ENCODE measurements around the gene TMEM220.

Gene TMEM220

DNA sequence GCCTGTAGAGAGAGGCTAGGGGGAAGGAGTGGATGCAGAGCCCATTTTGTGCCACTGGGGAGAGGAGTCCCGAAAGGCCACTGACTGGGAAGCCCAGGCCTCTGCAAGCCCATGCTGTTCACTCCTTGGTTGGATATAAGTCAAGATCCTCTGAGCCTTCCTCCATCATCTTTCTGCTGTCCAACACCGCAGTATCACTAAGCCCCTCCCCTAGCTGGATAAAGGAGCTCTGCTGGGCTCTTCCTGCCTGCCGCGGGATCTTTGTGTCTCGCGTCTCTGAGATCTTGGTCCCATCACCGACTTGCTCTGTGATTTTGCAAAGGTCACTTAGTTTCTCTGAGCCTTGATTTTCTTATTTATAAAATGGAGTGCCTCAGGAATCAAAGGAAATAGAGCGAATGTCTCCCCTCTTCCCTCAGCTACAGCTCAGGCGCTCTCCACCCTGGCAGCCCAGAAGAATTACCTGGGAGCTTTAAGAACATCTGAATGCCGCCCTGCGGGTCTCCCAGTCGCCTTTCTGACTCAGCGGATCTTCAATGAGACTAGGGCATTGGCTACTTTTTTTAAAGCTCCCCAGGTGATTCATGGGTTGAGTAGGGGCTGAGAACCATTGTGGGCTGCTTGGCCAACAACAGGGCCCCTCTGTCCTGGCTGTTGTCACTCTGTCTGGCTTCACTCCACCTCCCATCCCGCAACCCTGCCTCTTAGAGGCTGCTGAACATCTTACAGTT is 25.2 kb upstream of the TMEM220 start:
- Histone ChIP-seq H3K4me3 (ENCODE audit: insufficient read length, low read depth) (peak overlapping the region; percentile 24), H3K9me3 (ENCODE audit: insufficient read depth, low read length) (no peaks in the 10 kb centered on the region), H3K27me3 (ENCODE audit: insufficient read depth, insufficient read length) (no peaks in the 10 kb centered on the region), H3K4me1 (ENCODE audit: insufficient read depth, insufficient read length) (peaks cover 3% of the 10 kb centered on the region), H3K36me3 (ENCODE audit: insufficient read depth, insufficient read length, low read length) (no peaks in the 10 kb centered on the region), H3K9ac (ENCODE audit: insufficient read length, low read depth) (peak overlapping the region; percentile 2)
- TF ChIP-seq YY1 (IDR thresholded peaks at IDR 0.05; ENCODE audit: insufficient read depth, insufficient read length) (no peak), ZNF274 (IDR thresholded peaks at IDR 0.05; ENCODE audit: low read depth, low read length) (no peak), SUZ12 (IDR thresholded peaks at IDR 0.05; ENCODE audit: extremely low read depth, insufficient read depth, insufficient read length) (no peak)
- DNase-seq (ENCODE audit: low read depth, low spot score) = peak; percentile 40

DNA sequence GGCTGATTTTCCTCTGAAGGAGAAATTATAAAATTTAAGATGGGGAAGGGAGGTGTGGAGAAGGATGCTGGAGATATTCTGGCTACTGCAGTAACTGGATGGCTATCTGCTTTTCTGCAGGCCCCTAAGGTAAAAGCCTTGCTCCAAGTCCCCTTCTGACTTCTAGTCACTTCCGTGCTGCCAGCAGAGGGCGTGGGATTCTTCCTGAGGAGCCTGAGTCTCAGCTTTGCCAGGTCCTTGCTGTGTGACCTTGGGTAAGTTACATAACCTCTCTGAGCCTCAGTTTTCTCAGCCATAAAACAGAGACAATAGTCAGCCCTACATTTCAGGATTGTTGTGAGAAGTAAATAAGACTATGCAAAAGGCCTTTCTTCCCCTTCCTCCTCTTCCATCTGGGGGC is 24.3 kb upstream of the TMEM220 start:
- no peak overlapping the region for H3K9ac ChIP-seq (ENCODE audit: insufficient read length, low read depth)
- H3K4me3 ChIP-seq (ENCODE audit: insufficient read length, low read depth) = no peak overlapping the region
- no peak for DNase-seq (ENCODE audit: low read depth, low spot score)

DNA sequence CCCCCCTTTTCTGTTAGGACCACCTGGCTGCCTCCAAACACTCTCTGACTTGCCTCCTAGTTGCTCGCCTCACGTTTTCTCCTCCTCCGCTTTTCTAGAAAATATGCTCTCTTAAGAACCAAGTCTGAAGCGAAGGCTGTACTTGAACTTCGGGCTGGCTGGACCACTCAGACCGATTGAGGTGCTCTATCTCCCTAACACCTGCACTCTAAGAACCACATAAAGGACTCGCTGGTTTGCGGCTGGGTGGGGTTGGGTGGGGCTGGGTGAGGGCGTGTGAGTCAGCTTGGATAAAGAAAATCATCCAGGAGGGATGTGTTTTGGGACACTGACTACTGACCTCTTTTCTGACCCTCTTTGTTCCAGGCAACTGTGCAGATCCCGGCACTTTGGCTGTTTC is 22.9 kb upstream of the TMEM220 start:
- peaks cover 5% of the 10 kb centered on the region for H3K4me1 ChIP-seq (ENCODE audit: insufficient read depth, insufficient read length)
- no peaks in the 10 kb centered on the region for H3K36me3 ChIP-seq (ENCODE audit: insufficient read depth, insufficient read length, low read length)
- DNase-seq (ENCODE audit: low read depth, low spot score) = no peak
- H3K4me3 ChIP-seq (ENCODE audit: insufficient read length, low read depth) = no peak overlapping the region
- H3K9ac ChIP-seq (ENCODE audit: insufficient read length, low read depth) = no peak overlapping the region
- H3K27me3 ChIP-seq (ENCODE audit: insufficient read depth, insufficient read length) = no peaks in the 10 kb centered on the region
- no peaks in the 10 kb centered on the region for H3K9me3 ChIP-seq (ENCODE audit: insufficient read depth, low read length)
- TF ChIP-seq SUZ12 (IDR thresholded peaks at IDR 0.05; ENCODE audit: extremely low read depth, insufficient read depth, insufficient read length) (no peak), ZNF274 (IDR thresholded peaks at IDR 0.05; ENCODE audit: low read depth, low read length) (no peak), YY1 (IDR thresholded peaks at IDR 0.05; ENCODE audit: insufficient read depth, insufficient read length) (no peak)

More for the DNA sequence above, 24.3 kb upstream of the TMEM220 start:
- TF ChIP-seq ZNF274 (IDR thresholded peaks at IDR 0.05; ENCODE audit: low read depth, low read length) (no peak), YY1 (IDR thresholded peaks at IDR 0.05; ENCODE audit: insufficient read depth, insufficient read length) (no peak), SUZ12 (IDR thresholded peaks at IDR 0.05; ENCODE audit: extremely low read depth, insufficient read depth, insufficient read length) (no peak)
- H3K27me3 ChIP-seq (ENCODE audit: insufficient read depth, insufficient read length) = no peaks in the 10 kb centered on the region
- H3K9me3 ChIP-seq (ENCODE audit: insufficient read depth, low read length) = no peaks in the 10 kb centered on the region
- no peaks in the 10 kb centered on the region for H3K36me3 ChIP-seq (ENCODE audit: insufficient read depth, insufficient read length, low read length)
- peaks cover 3% of the 10 kb centered on the region for H3K4me1 ChIP-seq (ENCODE audit: insufficient read depth, insufficient read length)

DNA sequence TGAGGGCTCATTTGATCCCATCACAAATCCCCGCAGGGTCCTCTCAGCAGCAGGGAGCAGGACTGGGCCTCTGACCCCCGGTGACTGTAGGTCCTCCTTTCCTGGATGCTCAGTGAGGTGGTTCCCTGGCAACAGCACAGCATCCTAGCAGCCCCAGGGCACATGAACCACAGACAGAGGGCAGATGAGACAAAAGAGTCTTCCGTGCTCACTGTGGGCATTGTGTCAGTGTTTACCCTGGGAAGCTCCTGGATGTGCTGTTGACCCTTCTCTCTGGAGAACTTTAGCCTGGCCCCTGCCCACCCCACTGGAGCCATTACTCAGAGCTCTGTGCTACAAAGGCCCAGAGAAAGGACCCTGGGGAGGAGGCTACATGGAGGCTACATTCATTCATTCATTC is 21.7 kb upstream of the TMEM220 start:
- Histone ChIP-seq H3K4me3 (ENCODE audit: insufficient read length, low read depth) (no peak overlapping the region), H3K9ac (ENCODE audit: insufficient read length, low read depth) (no peak overlapping the region), H3K36me3 (ENCODE audit: insufficient read depth, insufficient read length, low read length) (no peaks in the 10 kb centered on the region), H3K4me1 (ENCODE audit: insufficient read depth, insufficient read length) (peaks cover 8% of the 10 kb centered on the region), H3K9me3 (ENCODE audit: insufficient read depth, low read length) (no peaks in the 10 kb centered on the region), H3K27me3 (ENCODE audit: insufficient read depth, insufficient read length) (no peaks in the 10 kb centered on the region)
- TF ChIP-seq SUZ12 (IDR thresholded peaks at IDR 0.05; ENCODE audit: extremely low read depth, insufficient read depth, insufficient read length) (no peak), YY1 (IDR thresholded peaks at IDR 0.05; ENCODE audit: insufficient read depth, insufficient read length) (no peak), ZNF274 (IDR thresholded peaks at IDR 0.05; ENCODE audit: low read depth, low read length) (no peak)
- DNase-seq (ENCODE audit: low read depth, low spot score) = no peak

DNA sequence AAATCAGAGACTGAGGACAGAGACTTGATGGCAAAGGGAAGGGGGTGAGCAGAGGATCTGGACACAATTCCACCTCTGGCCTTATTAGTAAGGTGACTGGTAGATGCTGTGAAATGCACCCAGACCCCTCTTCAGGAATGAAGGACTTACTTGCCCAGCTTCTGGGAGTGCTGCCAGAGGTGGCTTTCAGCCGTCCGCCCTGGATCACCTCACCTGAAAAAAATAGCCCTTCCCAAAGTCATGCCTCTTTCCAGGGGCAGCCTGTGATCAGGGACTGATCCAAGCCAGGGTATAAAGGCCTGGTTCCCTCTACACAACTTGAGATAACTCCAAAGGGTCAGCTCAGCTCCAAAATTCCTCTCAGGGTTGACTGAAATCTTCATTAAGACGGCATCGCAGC is 20.4 kb upstream of the TMEM220 start:
- H3K4me1 ChIP-seq (ENCODE audit: insufficient read depth, insufficient read length) = peaks cover 5% of the 10 kb centered on the region
- no peak for DNase-seq (ENCODE audit: low read depth, low spot score)
- H3K4me3 ChIP-seq (ENCODE audit: insufficient read length, low read depth) = no peak overlapping the region
- no peaks in the 10 kb centered on the region for H3K27me3 ChIP-seq (ENCODE audit: insufficient read depth, insufficient read length)
- H3K36me3 ChIP-seq (ENCODE audit: insufficient read depth, insufficient read length, low read length) = no peaks in the 10 kb centered on the region
- TF ChIP-seq SUZ12 (IDR thresholded peaks at IDR 0.05; ENCODE audit: extremely low read depth, insufficient read depth, insufficient read length) (no peak), YY1 (IDR thresholded peaks at IDR 0.05; ENCODE audit: insufficient read depth, insufficient read length) (no peak), ZNF274 (IDR thresholded peaks at IDR 0.05; ENCODE audit: low read depth, low read length) (no peak)
- no peak overlapping the region for H3K9ac ChIP-seq (ENCODE audit: insufficient read length, low read depth)
- no peaks in the 10 kb centered on the region for H3K9me3 ChIP-seq (ENCODE audit: insufficient read depth, low read length)

DNA sequence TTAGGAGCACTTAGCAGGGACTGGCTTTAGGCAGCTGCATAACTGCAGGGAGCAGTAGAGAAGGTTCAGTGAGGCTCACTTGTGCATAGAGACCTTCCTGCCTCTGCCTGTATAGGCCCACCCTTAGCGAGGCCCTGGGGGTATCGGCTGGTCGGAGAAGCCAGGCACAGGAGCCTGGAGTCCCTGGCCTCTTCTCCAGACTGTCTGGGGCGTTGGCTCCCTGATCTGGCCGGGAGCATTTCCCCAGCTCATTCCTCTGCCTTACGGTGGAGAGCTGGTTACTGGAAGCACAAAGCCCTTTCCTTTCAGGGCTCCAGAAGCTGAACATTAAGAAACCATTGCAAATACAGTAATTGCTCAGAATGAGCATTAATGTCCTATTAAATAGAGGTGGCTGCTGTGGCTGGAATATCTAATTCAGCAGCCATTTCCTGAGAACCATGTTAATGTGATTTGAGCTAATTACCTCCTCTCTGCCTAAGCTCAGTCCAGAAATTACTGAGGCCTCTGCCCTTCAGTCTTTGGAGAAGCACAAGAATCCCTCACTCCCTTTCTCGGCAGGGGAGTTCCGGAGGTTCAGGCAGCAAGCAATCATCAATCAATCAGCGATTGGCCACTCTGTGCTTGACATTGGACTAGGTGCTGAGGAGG is 18.8 kb upstream of the TMEM220 start:
- Histone ChIP-seq H3K9me3 (ENCODE audit: insufficient read depth, low read length) (no peaks in the 10 kb centered on the region), H3K4me3 (ENCODE audit: insufficient read length, low read depth) (no peak overlapping the region), H3K27me3 (ENCODE audit: insufficient read depth, insufficient read length) (no peaks in the 10 kb centered on the region), H3K36me3 (ENCODE audit: insufficient read depth, insufficient read length, low read length) (no peaks in the 10 kb centered on the region), H3K9ac (ENCODE audit: insufficient read length, low read depth) (no peak overlapping the region), H3K4me1 (ENCODE audit: insufficient read depth, insufficient read length) (peaks cover 5% of the 10 kb centered on the region)
- DNase-seq (ENCODE audit: low read depth, low spot score) = no peak
- TF ChIP-seq ZNF274 (IDR thresholded peaks at IDR 0.05; ENCODE audit: low read depth, low read length) (no peak), SUZ12 (IDR thresholded peaks at IDR 0.05; ENCODE audit: extremely low read depth, insufficient read depth, insufficient read length) (no peak), YY1 (IDR thresholded peaks at IDR 0.05; ENCODE audit: insufficient read depth, insufficient read length) (no peak)

DNA sequence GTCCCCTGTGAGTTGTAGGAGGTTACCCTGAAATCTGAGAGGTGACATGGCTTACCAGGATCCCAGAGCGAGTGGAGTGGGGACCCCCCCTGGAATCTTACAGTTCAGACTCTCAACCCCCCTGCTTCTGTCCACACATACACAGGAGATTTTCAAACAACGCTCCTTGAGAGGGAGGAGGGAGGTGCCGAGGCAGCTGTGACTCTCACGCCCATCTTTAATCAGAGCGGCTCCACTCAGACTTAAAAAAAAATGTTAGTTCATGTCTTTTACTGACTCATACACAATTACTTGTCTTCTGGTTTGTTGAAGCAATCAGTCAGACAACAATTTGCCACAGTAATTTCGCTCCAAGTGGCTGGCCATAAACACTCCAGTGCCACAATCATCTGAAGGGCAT is 15.4 kb upstream of the TMEM220 start:
- H3K9ac ChIP-seq (ENCODE audit: insufficient read length, low read depth) = no peak overlapping the region
- no peaks in the 10 kb centered on the region for H3K9me3 ChIP-seq (ENCODE audit: insufficient read depth, low read length)
- H3K27me3 ChIP-seq (ENCODE audit: insufficient read depth, insufficient read length) = no peaks in the 10 kb centered on the region
- H3K36me3 ChIP-seq (ENCODE audit: insufficient read depth, insufficient read length, low read length) = no peaks in the 10 kb centered on the region
- no peak overlapping the region for H3K4me3 ChIP-seq (ENCODE audit: insufficient read length, low read depth)
- H3K4me1 ChIP-seq (ENCODE audit: insufficient read depth, insufficient read length) = peaks cover 5% of the 10 kb centered on the region
- no peak for DNase-seq (ENCODE audit: low read depth, low spot score)
- TF ChIP-seq SUZ12 (IDR thresholded peaks at IDR 0.05; ENCODE audit: extremely low read depth, insufficient read depth, insufficient read length) (no peak), YY1 (IDR thresholded peaks at IDR 0.05; ENCODE audit: insufficient read depth, insufficient read length) (no peak), ZNF274 (IDR thresholded peaks at IDR 0.05; ENCODE audit: low read depth, low read length) (no peak)

All from NT2/D1 (cell line).